B cell (primary cell): ENCODE data around the gene RCVRN. TPM values are rescaled to one million over a fixed set of nuclear protein-coding genes. Genes with fewer than 3 reads are reported as not detected.

Source experiments
- ATAC-seq: fragments of 200-7000 bp; cut with Tn5 transposase; one replicate; pipeline ENCODE4 v1.10.0; 2021; ENCODE audit warnings: low read depth, mild to moderate bottlenecking, moderate number of reproducible peaks, moderate library complexity
- CTCF ChIA-PET: fragments of 350-600 bp; sonication (Branson Sonifier 250); formaldehyde crosslinking; loops from one replicate; lab custom pipeline; 2021; ENCODE audit warnings: antibody characterized with exemption, inconsistent platforms; lab: Charles Lee
- POLR2A ChIA-PET: fragments of 350-600 bp; sonication (Branson Sonifier 250); formaldehyde crosslinking; loops from one replicate; lab custom pipeline; 2021; ENCODE audit warnings: antibody characterized with exemption; lab: Charles Lee
- DNase-seq: peaks from one replicate; pipeline ENCODE4 v3.0.0; 2013
- H2AFZ ChIP-seq: 2 replicates; pipeline ENCODE4 v1.6.1; 2012; ENCODE audit warnings: mild to moderate bottlenecking, low read depth, low read length; ENCODE audit not compliant: insufficient read depth, poor library complexity, severe bottlenecking
- H3K27ac ChIP-seq, 2 donors: 1 replicate in 1 of 2; 2 replicates in 1 of 2; pipeline ENCODE4 v1.5.1; 2012 to 2013; ENCODE audit warnings: low read length in 2 of 2, mild to moderate bottlenecking in 2 of 2, moderate library complexity in 1 of 2
- H3K27me3 ChIP-seq, 4 experiments: fragments of 200-600 bp in 1 of 4; sonication (generic) in 1 of 4; replicated peaks in 1 of 4; 1 replicate in 2 of 4; 2 replicates in 2 of 4; pipeline versions ENCODE4 v1.6.1 to v1.7.0; 2013 to 2016; ENCODE audit warnings: low read length in 3 of 4, mild to moderate bottlenecking in 2 of 4, mixed read lengths in 1 of 4, moderate library complexity in 1 of 4; ENCODE audit not compliant: insufficient read depth in 4 of 4, control insufficient read depth in 3 of 4; ENCODE audit errors: control extremely low read depth in 1 of 4
- H3K36me3 ChIP-seq, 2 experiments: replicated peaks in 1 of 2; 1 replicate in 1 of 2; 2 replicates in 1 of 2; pipeline versions ENCODE4 v1.6.1 to v1.7.1; 2013; ENCODE audit warnings: low read length in 1 of 2; ENCODE audit not compliant: insufficient read depth in 2 of 2, control insufficient read depth in 1 of 2; ENCODE audit errors: control extremely low read depth in 1 of 2, extremely low read depth in 1 of 2
- H3K4me1 ChIP-seq, 2 donors: fragments of 200-600 bp in 1 of 2; sonication (generic) in 1 of 2; 1 replicate in 1 of 2; 2 replicates in 1 of 2; pipeline versions ENCODE4 v1.5.1 to v1.6.1; 2013 to 2017; ENCODE audit warnings: low read length in 2 of 2; ENCODE audit not compliant: control insufficient read depth in 2 of 2, insufficient read depth in 2 of 2
- H3K4me2 ChIP-seq: replicated peaks from 2 replicates; pipeline ENCODE3; 2012; ENCODE audit warnings: mild to moderate bottlenecking, low read depth, low read length; ENCODE audit not compliant: poor library complexity, severe bottlenecking
- H3K4me3 ChIP-seq, 5 experiments: fragments of 200-600 bp in 1 of 5; sonication (generic) in 1 of 5; 1 replicate in 3 of 5; 2 replicates in 2 of 5; pipeline versions ENCODE4 v1.5.1 to v1.7.0; 2011 to 2016; ENCODE audit warnings: low read length in 4 of 5, mild to moderate bottlenecking in 4 of 5, low read depth in 2 of 5, control low read depth in 1 of 5, moderate library complexity in 1 of 5; ENCODE audit not compliant: insufficient read depth in 1 of 5; ENCODE audit errors: control extremely low read depth in 1 of 5, extremely low read depth in 1 of 5
- H3K79me2 ChIP-seq: fragments of 200-600 bp; sonication (generic); one replicate; pipeline ENCODE4 v1.6.0; 2016; ENCODE audit warnings: low read length; ENCODE audit not compliant: control insufficient read depth, insufficient read depth
- H3K9ac ChIP-seq: fragments of 200-600 bp; sonication (generic); 2 replicates; pipeline ENCODE4 v1.6.1; 2017; ENCODE audit warnings: mild to moderate bottlenecking, low read length, moderate library complexity
- H3K9me3 ChIP-seq, 3 donors: one replicate each; pipeline versions ENCODE4 v1.6.1 to v1.7.1; 2013; ENCODE audit warnings: low read length in 2 of 3; ENCODE audit not compliant: control insufficient read depth in 2 of 3, insufficient read depth in 1 of 3; ENCODE audit errors: control extremely low read depth in 1 of 3
- H4K20me1 ChIP-seq: 2 replicates; pipeline ENCODE4 v1.6.0; 2012; ENCODE audit warnings: mild to moderate bottlenecking, low read length; ENCODE audit not compliant: insufficient read depth, control insufficient read depth, poor library complexity, severe bottlenecking
- H3K27ac Mint-ChIP-seq: one replicate; pipeline ENCODE4 v1.8.0; 2021; ENCODE audit warnings: mixed read lengths
- H3K27me3 Mint-ChIP-seq: one replicate; pipeline ENCODE4 v1.8.0; 2021; ENCODE audit warnings: mixed read lengths
- H3K4me1 Mint-ChIP-seq: one replicate; pipeline ENCODE4 v1.8.0; 2021; ENCODE audit warnings: mixed read lengths
- H3K4me3 Mint-ChIP-seq: one replicate; pipeline ENCODE4 v1.8.0; 2021; ENCODE audit warnings: mixed read lengths
- H3K9me3 Mint-ChIP-seq: one replicate; pipeline ENCODE4 v1.8.0; 2022; ENCODE audit warnings: mixed read lengths; ENCODE audit not compliant: insufficient read depth
- EZH2 ChIP-seq: IDR thresholded peaks from 2 replicates; pipeline ENCODE4 v1.6.1; 2012; ENCODE audit warnings: borderline replicate concordance, low read depth, mild to moderate bottlenecking, moderate library complexity, low read length; ENCODE audit not compliant: insufficient read depth, poor library complexity, severe bottlenecking
- WGBS: methylation state at CpG from one replicate; pipeline ENCODE4 v1.1.5; 2013; ENCODE audit warnings: missing lambda C conversion rate; ENCODE audit not compliant: insufficient coverage; 5-methylcytosine and 5-hydroxymethylcytosine counted together
- intact Hi-C: fragments of 100-400 bp; cut with micrococcal nuclease; formaldehyde crosslinking; loops from one replicate; pipeline ENCODE4 v1.10.0; 2022
- polyA plus RNA-seq: library from polyadenylated mRNA; depleted of rRNA; stranded (reverse); fragments of >200 nt; gene quantifications from 2 replicates; pipeline ENCODE4 v1.2.3, GENCODE V29; 2012
- total RNA-seq, 2 donors: library from RNA; stranded (reverse); fragments of 120-200 nt in 1 of 2; gene quantifications; 1 replicate in 1 of 2; 2 replicates in 1 of 2; pipeline versions ENCODE4 v1.2.3 to v1.2.4, GENCODE V29; 2013 to 2022
- TF ChIP-seq, protein P1 (sequence below): fragments of 200-600 bp; IDR thresholded peaks from one replicate; pipeline ENCODE4 v1.8.0; 2022; ENCODE audit warnings: antibody characterized with exemption, mild to moderate bottlenecking

The RCVRN gene
- total and polyA plus RNA-seq, 2 donors (not counting 1 experiment from before 2014, with no cell fraction given) = 0.16 TPM; not detected in 1

DNA sequence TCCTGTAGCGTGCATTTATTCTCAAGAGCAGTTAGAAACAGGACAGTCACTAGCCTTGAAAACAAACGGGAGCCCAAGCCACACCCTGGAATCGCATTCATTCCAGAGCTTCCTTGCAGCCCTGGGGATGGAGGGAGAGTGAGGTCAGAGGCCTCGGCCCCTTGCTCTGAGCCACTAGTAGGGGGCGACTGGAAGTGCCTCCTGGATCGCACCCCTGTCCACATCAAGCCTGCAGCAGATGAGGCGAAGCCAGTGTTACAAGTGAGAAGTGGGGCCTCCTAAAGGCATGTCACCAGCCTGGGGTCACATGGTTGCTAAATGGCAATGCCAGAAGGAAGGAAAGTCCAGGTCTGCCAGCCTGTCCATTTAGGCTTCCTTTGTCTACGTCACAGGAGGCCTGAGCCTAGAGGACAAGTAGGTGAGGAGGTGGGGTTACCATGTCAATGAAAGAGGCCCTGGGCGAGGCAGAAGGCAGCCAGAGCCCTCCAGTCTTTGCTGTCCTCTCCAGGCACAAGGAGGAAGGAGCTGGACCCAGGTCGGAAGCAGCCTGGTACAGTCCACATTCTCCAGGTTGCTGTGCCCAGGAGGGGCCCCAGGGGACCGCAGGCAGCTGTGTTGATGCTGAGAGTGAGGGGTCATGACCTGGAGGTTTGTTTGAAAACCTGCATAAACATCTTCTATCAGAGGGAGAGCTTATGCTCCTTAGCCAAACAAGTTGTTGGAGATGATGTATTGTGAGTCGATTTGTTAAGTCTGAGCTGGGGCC, 3.0 kb upstream of the RCVRN start:
- Histone ChIP-seq H3K27ac (no peak overlapping the region), H3K4me3 (no peak overlapping the region), H3K4me1 (no peaks in the 10 kb centered on the region), H2AFZ (no peak overlapping the region), H3K27me3 (no peaks in the 10 kb centered on the region), H3K9me3 (no peaks in the 10 kb centered on the region), H3K9ac (no peak overlapping the region), H4K20me1 (no peaks in the 10 kb centered on the region), H3K79me2 (no peaks in the 10 kb centered on the region), H3K36me3 (no peaks in the 10 kb centered on the region), H3K4me2 (no peak overlapping the region)
- Mint-ChIP-seq H3K4me1 (no peaks in the 10 kb centered on the region), H3K27ac (no peak overlapping the region), H3K9me3 (no peaks in the 10 kb centered on the region), H3K27me3 (peaks cover 2% of the 10 kb centered on the region), H3K4me3 (no peak overlapping the region)
- ChIA-PET CTCF (interaction anchor here (1.2 kb wide), 1 partner anchor 10 kb away, joined by 3 read pairs; no protein-coding TSS in a partner anchor), POLR2A (no interaction called here)
- DNase-seq (no peak), ATAC-seq (no peak)
- intact Hi-C loops = no loop called here
- WGBS = 85% methylated on average over 9 of the region's 12 CpGs
- TF ChIP-seq, protein P1, sequence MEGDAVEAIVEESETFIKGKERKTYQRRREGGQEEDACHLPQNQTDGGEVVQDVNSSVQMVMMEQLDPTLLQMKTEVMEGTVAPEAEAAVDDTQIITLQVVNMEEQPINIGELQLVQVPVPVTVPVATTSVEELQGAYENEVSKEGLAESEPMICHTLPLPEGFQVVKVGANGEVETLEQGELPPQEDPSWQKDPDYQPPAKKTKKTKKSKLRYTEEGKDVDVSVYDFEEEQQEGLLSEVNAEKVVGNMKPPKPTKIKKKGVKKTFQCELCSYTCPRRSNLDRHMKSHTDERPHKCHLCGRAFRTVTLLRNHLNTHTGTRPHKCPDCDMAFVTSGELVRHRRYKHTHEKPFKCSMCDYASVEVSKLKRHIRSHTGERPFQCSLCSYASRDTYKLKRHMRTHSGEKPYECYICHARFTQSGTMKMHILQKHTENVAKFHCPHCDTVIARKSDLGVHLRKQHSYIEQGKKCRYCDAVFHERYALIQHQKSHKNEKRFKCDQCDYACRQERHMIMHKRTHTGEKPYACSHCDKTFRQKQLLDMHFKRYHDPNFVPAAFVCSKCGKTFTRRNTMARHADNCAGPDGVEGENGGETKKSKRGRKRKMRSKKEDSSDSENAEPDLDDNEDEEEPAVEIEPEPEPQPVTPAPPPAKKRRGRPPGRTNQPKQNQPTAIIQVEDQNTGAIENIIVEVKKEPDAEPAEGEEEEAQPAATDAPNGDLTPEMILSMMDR = no peak
- no peak for TF ChIP-seq EZH2

DNA sequence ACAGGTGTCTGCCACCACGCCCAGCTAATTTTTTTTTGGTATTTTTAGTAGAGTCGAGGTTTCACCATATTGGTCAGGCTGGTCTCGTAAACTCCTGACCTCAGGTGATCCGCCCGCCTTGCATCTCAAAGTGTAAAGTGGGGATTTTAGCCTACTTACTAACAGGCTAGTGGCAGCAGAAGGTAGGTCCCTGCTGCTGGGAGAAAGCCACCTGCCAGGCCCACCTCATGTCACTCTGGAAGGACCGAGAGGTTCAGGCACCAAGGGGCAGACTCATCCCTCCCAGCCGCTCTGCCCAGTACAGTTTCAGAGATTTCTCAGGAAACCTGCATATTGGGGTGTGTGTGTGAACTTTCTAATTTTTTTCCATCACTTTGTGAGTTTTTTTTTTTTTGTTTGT, 2.1 kb upstream of the RCVRN start:
- 72% methylated on average over 7 of the region's 7 CpGs for WGBS
- Histone ChIP-seq H3K27me3 (no peaks in the 10 kb centered on the region), H2AFZ (no peak overlapping the region), H3K9ac (no peak overlapping the region), H3K4me2 (no peak overlapping the region), H3K36me3 (no peaks in the 10 kb centered on the region), H3K4me1 (no peaks in the 10 kb centered on the region), H3K4me3 (no peak overlapping the region), H3K27ac (no peak overlapping the region), H3K79me2 (no peaks in the 10 kb centered on the region), H3K9me3 (no peaks in the 10 kb centered on the region), H4K20me1 (no peaks in the 10 kb centered on the region)
- Mint-ChIP-seq H3K27ac (no peak overlapping the region), H3K4me3 (no peak overlapping the region), H3K9me3 (no peaks in the 10 kb centered on the region), H3K4me1 (no peaks in the 10 kb centered on the region), H3K27me3 (peaks cover 5% of the 10 kb centered on the region)
- no peak for DNase-seq
- ChIA-PET POLR2A (no interaction called here), CTCF (no interaction called here)
- no peak for TF ChIP-seq EZH2
- TF ChIP-seq, protein P1 = no peak
- intact Hi-C loops = no loop called here
- ATAC-seq = no peak
